ENCODE measurements around the gene ASB6. TPM values are rescaled to one million over a fixed set of nuclear protein-coding genes. Genes with fewer than 3 reads are reported as not detected.
"Not testable (repeated sequence)": the region's sequence is repeated elsewhere in the genome, so short reads cannot be mapped to it uniquely, and the experiment has no call there.

Gene ASB6
- total RNA-seq, 4 donors from 2014 or later = 14.9 to 25.5 (median 22.4) TPM

DNA sequence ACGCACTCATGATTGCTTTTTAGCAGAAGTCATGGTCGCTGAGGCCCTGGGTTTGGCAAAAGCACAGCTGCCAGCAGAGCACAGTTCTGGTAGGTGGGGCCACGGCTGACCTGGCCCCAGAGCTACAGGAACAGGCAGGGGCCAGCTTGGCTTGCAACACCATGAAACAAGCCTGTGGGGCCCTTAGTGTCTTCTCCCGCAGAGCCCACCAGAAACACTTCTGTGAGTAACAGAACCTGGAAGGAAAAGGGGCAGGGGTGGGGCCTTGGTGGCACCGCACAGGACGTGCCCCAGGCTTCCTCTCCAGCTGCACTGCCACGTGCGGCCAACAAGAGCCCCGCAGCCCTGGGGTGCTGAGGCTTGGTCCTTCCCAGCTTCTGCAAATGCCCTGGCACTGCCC, 4.8 kb downstream of the ASB6 start:
- Histone ChIP-seq H3K4me1 (peaks cover 4 to 37% (median 21%) of the 10 kb centered on the region in 4 donors), H3K4me3 (no peak overlapping the region), H3K36me3 (peaks cover 0 to 74% (median 30%) of the 10 kb centered on the region in 3 donors), H3K9me3 (no peaks in the 10 kb centered on the region), H3K27me3 (no peaks in the 10 kb centered on the region), H3K27ac (no peak overlapping the region)
- TF ChIP-seq EP300 (IDR thresholded peaks at IDR 0.05) = no peak
- TF ChIP-seq POLR2A (IDR thresholded peaks at IDR 0.05) = no peak
- TF ChIP-seq CTCF (IDR thresholded peaks at IDR 0.05) = no peak
- WGBS, 2 donors = 64 to 72% methylated on average over 8 to 9 of the region's 9 CpGs
- DNase-seq (ENCODE audit: low spot score in 2 of 2) = no peak

DNA sequence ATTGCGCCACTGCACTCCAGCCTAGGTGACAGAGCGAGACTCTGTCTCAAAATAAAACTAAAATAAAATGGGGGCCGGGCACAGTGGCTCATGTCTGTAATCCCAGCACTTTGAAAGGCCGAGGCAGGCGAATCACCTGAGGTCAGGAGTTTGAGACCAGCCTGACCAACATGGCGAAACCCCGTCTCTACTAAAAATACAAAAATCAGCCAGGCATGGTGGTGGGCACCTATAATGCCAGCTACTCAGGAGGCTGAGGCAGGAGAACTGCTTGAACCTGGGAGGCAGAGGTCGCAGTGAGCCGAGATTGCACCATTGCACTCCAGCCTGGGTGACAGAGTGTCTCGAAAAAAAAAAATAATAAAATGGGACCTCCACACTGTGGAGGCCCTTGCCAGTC, 5.6 kb downstream of the ASB6 start:
- not testable (repeated sequence) for H3K27ac ChIP-seq; DNase-seq (ENCODE audit: low spot score in 2 of 2); H3K4me3 ChIP-seq; H3K9me3 ChIP-seq; H3K27me3 ChIP-seq
- peaks cover 0 to 74% (median 30%) of the 10 kb centered on the region in 3 donors for H3K36me3 ChIP-seq
- H3K4me1 ChIP-seq = peaks cover 4 to 40% (median 22%) of the 10 kb centered on the region in 4 donors
- WGBS, 2 donors = 86 to 93% methylated on average over 10 of the region's 10 CpGs

GRCh38 chr9:129635099-129636065, 6.6 kb downstream of the ASB6 start:
- H3K36me3 ChIP-seq = peaks cover 0 to 74% (median 30%) of the 10 kb centered on the region in 3 donors
- no peak overlapping the region for H3K4me3 ChIP-seq
- peaks cover 4 to 40% (median 15%) of the 10 kb centered on the region in 4 donors for H3K4me1 ChIP-seq
- no peaks in the 10 kb centered on the region for H3K9me3 ChIP-seq
- DNase-seq (ENCODE audit: low spot score in 2 of 2) = no peak
- H3K27ac ChIP-seq = no peak overlapping the region
- WGBS, 2 donors = 89 to 93% methylated on average over 24 to 30 of the region's 34 CpGs
- H3K27me3 ChIP-seq = no peaks in the 10 kb centered on the region
- TF ChIP-seq POLR2A (IDR thresholded peaks at IDR 0.05) = no peak
- TF ChIP-seq EP300 (IDR thresholded peaks at IDR 0.05) = no peak
- TF ChIP-seq CTCF (IDR thresholded peaks at IDR 0.05) = no peak

GRCh38 chr9:129633848-129634247, 8.1 kb downstream of the ASB6 start:
- no peak overlapping the region for H3K27ac ChIP-seq
- no peak for DNase-seq (ENCODE audit: low spot score in 2 of 2)
- no peaks in the 10 kb centered on the region for H3K9me3 ChIP-seq
- H3K4me3 ChIP-seq = no peak overlapping the region
- H3K36me3 ChIP-seq = peaks cover 0 to 65% (median 27%) of the 10 kb centered on the region in 3 donors
- WGBS, 2 donors = 86 to 88% methylated on average over 12 to 13 of the region's 13 CpGs
- TF ChIP-seq EP300 (IDR thresholded peaks at IDR 0.05) (no peak), CTCF (IDR thresholded peaks at IDR 0.05) (no peak), POLR2A (IDR thresholded peaks at IDR 0.05) (no peak)
- peaks cover 0 to 40% (median 12%) of the 10 kb centered on the region in 4 donors for H3K4me1 ChIP-seq
- no peaks in the 10 kb centered on the region for H3K27me3 ChIP-seq

GRCh38 chr9:129633207-129633606, 8.7 kb downstream of the ASB6 start:
- H3K9me3 ChIP-seq = no peaks in the 10 kb centered on the region
- no peak overlapping the region for H3K4me3 ChIP-seq
- no peaks in the 10 kb centered on the region for H3K27me3 ChIP-seq
- peaks cover 0 to 47% (median 16%) of the 10 kb centered on the region in 4 donors for H3K4me1 ChIP-seq
- WGBS, 2 donors = 88 to 93% methylated on average over 4 of the region's 4 CpGs
- TF ChIP-seq CTCF (IDR thresholded peaks at IDR 0.05) (no peak), POLR2A (IDR thresholded peaks at IDR 0.05) (no peak), EP300 (IDR thresholded peaks at IDR 0.05) (no peak)
- no peak overlapping the region for H3K27ac ChIP-seq
- peaks cover 0 to 59% (median 21%) of the 10 kb centered on the region in 3 donors for H3K36me3 ChIP-seq
- DNase-seq (ENCODE audit: low spot score in 2 of 2) = no peak
